Breast epithelium (tissue), 4 donors: Measurements from ENCODE around the gene IFNK. TPM values are rescaled to one million over a fixed set of nuclear protein-coding genes. Genes with fewer than 3 reads are reported as not detected.

Source experiments
- DNase-seq, 2 donors: peaks; one replicate each; pipeline ENCODE4 v3.0.0-alpha.2; 2019; ENCODE audit warnings: low spot score in 2 of 2
- H3K27ac ChIP-seq, 2 donors: fragments of 200-600 bp; sonication (generic) in 1 of 2; one replicate each; pipeline ENCODE4 v1.5.1; 2016 to 2019; ENCODE audit warnings: mild to moderate bottlenecking in 1 of 2
- H3K27me3 ChIP-seq, 2 donors: fragments of 200-600 bp; sonication (generic) in 1 of 2; one replicate each; pipeline versions ENCODE4 v1.5.1 to v1.6.0; 2017 to 2019; ENCODE audit warnings: control low read depth in 1 of 2, mild to moderate bottlenecking in 1 of 2
- H3K36me3 ChIP-seq: fragments of 200-600 bp; one replicate; pipeline ENCODE4 v1.5.1; 2019
- H3K4me1 ChIP-seq, 2 donors: fragments of 200-600 bp; sonication (generic); one replicate each; pipeline ENCODE4 v1.5.1; 2016 to 2019; ENCODE audit warnings: control low read depth in 1 of 2
- H3K4me3 ChIP-seq, 3 donors: fragments of 200-600 bp; sonication (generic); 1 replicate in 2 of 3; 2 replicates in 1 of 3; pipeline ENCODE4 v1.5.1; 2016 to 2019; ENCODE audit warnings: mild to moderate bottlenecking in 3 of 3, moderate library complexity in 2 of 3
- H3K9me3 ChIP-seq, 2 donors: fragments of 200-600 bp; sonication (generic) in 1 of 2; one replicate each; pipeline ENCODE4 v1.5.1; 2016 to 2019; ENCODE audit warnings: control low read depth in 1 of 2
- POLR2A ChIP-seq: fragments of 450-650 bp; IDR thresholded peaks from one replicate; pipeline ENCODE4 v1.6.1; 2016; ENCODE audit warnings: antibody characterized with exemption, mild to moderate bottlenecking, moderate library complexity
- POLR2AphosphoS5 ChIP-seq, 3 donors: sonication (generic); formaldehyde crosslinking; IDR thresholded peaks; one replicate each; pipeline ENCODE4 v1.6.1; 2017; ENCODE audit warnings: antibody characterized with exemption in 3 of 3
- intact Hi-C: fragments of 100-400 bp; cut with DNase I; formaldehyde crosslinking; loops from one replicate; pipeline ENCODE4 v1.15.1; 2023; ENCODE audit warnings: low total_unique reads
- total RNA-seq, 3 donors: library from RNA; depleted of rRNA; stranded (reverse); fragments of >200 nt; gene quantifications; one replicate each; pipeline ENCODE4 v1.1.0, GENCODE V29; 2016
- TF ChIP-seq, protein P1 (sequence below), 3 donors: fragments of 450-650 bp; IDR thresholded peaks; one replicate each; pipeline ENCODE4 v1.5.1; 2016 to 2017; ENCODE audit warnings: antibody characterized with exemption in 3 of 3, mild to moderate bottlenecking in 3 of 3, moderate library complexity in 3 of 3

The IFNK gene
- total RNA-seq, 3 donors from 2014 or later: not detected

DNA sequence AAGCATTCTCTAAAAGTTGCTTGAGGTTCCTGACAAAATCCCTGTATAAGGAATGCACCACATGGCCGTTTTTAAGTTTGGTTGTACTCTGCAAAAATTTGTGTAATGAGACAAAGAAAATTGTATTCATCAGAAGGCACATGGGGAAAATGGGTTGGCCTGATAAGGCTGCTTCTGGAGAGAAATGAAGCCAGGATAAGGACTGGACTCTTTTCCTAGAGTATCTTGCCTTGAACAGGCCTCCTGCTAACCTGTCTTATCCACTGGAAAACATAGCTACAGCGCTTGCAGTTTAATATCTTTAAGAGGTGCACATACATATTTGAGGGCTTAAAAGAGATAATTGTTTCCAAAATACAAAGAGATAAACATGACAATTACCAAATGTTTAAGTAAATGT lies 41.4 kb upstream of the IFNK start:
- no peak for DNase-seq
- no peaks in the 10 kb centered on the region for H3K27me3 ChIP-seq
- no peaks in the 10 kb centered on the region for H3K4me1 ChIP-seq
- intact Hi-C loops: no loop called here
- no peaks in the 10 kb centered on the region for H3K36me3 ChIP-seq
- H3K4me3 ChIP-seq: no peak overlapping the region
- H3K27ac ChIP-seq: no peak overlapping the region
- peaks cover 0 to 6% of the 10 kb centered on the region in 2 donors for H3K9me3 ChIP-seq
- TF ChIP-seq POLR2A (no peak), POLR2AphosphoS5 (IDR thresholded peaks at IDR 0.05) (no peak)
- TF ChIP-seq, protein P1, sequence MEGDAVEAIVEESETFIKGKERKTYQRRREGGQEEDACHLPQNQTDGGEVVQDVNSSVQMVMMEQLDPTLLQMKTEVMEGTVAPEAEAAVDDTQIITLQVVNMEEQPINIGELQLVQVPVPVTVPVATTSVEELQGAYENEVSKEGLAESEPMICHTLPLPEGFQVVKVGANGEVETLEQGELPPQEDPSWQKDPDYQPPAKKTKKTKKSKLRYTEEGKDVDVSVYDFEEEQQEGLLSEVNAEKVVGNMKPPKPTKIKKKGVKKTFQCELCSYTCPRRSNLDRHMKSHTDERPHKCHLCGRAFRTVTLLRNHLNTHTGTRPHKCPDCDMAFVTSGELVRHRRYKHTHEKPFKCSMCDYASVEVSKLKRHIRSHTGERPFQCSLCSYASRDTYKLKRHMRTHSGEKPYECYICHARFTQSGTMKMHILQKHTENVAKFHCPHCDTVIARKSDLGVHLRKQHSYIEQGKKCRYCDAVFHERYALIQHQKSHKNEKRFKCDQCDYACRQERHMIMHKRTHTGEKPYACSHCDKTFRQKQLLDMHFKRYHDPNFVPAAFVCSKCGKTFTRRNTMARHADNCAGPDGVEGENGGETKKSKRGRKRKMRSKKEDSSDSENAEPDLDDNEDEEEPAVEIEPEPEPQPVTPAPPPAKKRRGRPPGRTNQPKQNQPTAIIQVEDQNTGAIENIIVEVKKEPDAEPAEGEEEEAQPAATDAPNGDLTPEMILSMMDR (IDR thresholded peaks at IDR 0.05): no peak

DNA sequence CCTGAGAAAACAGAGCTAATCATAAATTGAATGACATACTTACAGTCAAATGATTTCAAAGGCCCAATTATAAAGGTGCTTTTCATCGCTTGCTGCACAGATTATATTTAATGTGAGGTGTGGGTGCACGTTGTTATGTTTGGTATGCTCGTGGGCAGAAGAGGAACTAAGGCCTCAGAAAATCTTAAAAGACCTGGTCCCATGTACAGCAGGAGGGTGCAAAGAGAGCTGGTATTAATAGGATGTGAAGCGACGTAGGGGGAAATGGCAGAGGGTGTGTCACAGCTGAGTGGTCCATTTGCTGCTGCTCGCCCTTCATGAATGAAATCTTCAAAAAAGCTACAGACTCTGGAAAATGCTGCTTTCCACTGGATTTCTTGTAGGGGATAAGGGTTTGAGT lies 40.5 kb upstream of the IFNK start:
- H3K4me1 ChIP-seq: no peaks in the 10 kb centered on the region
- no peaks in the 10 kb centered on the region for H3K27me3 ChIP-seq
- no peak overlapping the region for H3K27ac ChIP-seq
- TF ChIP-seq POLR2A (no peak), POLR2AphosphoS5 (IDR thresholded peaks at IDR 0.05) (no peak)
- TF ChIP-seq, protein P1 (IDR thresholded peaks at IDR 0.05): no peak
- H3K4me3 ChIP-seq: no peak overlapping the region
- DNase-seq: no peak
- intact Hi-C loops: no loop called here
- no peaks in the 10 kb centered on the region for H3K36me3 ChIP-seq
- H3K9me3 ChIP-seq: peaks cover 0 to 6% of the 10 kb centered on the region in 2 donors

- Histone ChIP-seq H3K4me1 (no peaks in the 10 kb centered on the region), H3K27me3 (no peaks in the 10 kb centered on the region), H3K4me3 (no peak overlapping the region), H3K9me3 (no peaks in the 10 kb centered on the region), H3K36me3 (no peaks in the 10 kb centered on the region), H3K27ac (no peak overlapping the region)
- TF ChIP-seq POLR2AphosphoS5 (IDR thresholded peaks at IDR 0.05): no peak
- TF ChIP-seq POLR2A: no peak
- TF ChIP-seq, protein P1 (IDR thresholded peaks at IDR 0.05): no peak
- no peak for DNase-seq
- intact Hi-C loops: no loop called here
These were observed 38.9 kb upstream of the IFNK start for GRCh38 chr9:27485158-27485557.

DNA sequence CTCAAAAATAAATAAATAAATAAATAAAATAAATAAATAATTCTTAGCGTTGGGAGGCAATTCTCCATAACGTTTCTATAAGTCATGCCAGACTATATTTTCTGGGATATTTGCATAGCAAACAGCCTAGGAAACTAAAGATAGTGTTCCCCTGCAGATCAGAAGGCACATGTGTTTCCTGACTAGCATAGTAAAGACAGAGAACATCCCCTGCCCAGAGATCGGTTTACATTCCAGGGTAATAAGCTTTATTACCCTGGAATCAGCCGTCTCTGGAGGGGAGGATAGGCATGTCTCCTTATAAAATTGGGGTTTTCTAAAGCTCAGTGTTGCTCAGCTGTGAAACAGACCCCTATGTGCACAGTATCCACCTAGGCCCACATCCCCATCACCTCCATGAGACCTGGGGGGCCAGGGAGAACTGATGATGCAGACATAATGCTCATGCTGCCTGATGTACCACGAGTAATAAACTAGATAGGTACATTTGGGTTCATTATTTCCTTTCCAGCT lies 36.9 kb upstream of the IFNK start:
- intact Hi-C loops: no loop called here
- Histone ChIP-seq H3K27me3 (no peaks in the 10 kb centered on the region), H3K9me3 (no peaks in the 10 kb centered on the region)

DNA sequence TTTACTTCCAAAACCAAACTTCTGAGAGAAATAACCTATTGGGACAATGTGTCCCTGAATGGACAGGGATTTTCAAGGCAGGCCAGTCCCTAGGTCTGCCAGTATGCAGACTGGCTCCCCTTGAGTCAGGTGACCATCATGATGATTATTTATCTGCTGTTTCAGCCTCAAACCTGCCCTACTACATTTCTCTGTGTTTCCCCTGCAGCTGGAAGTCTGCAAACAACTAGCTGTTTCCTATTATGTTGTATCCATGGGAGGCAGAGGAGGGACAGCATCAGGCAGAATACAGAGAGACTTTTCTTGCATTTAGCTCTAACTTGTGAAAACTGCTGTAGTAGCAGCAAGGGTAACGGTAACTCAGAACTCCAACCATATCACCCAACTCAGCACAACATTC lies 36.2 kb upstream of the IFNK start:
- no peak overlapping the region for H3K27ac ChIP-seq
- H3K4me3 ChIP-seq: no peak overlapping the region
- no peaks in the 10 kb centered on the region for H3K9me3 ChIP-seq
- intact Hi-C loops: no loop called here
- TF ChIP-seq POLR2AphosphoS5 (IDR thresholded peaks at IDR 0.05) (no peak), POLR2A (no peak)
- TF ChIP-seq, protein P1 (IDR thresholded peaks at IDR 0.05): no peak
- no peaks in the 10 kb centered on the region for H3K27me3 ChIP-seq
- no peaks in the 10 kb centered on the region for H3K36me3 ChIP-seq
- DNase-seq: no peak
- H3K4me1 ChIP-seq: no peaks in the 10 kb centered on the region

More for the DNA sequence above, 36.9 kb upstream of the IFNK start:
- TF ChIP-seq, protein P1 (IDR thresholded peaks at IDR 0.05): no peak
- TF ChIP-seq POLR2AphosphoS5 (IDR thresholded peaks at IDR 0.05): no peak
- no peak for TF ChIP-seq POLR2A
- Histone ChIP-seq H3K4me1 (no peaks in the 10 kb centered on the region), H3K4me3 (no peak overlapping the region), H3K27ac (no peak overlapping the region), H3K36me3 (no peaks in the 10 kb centered on the region)
- DNase-seq: no peak
